Tibial artery (tissue), 4 donors: ENCODE data around the gene MBOAT2.

ENCODE experiments used
- DNase-seq, 2 donors: peaks; one replicate each; pipeline ENCODE4 v3.0.0-alpha.2; 2019
- H3K27ac ChIP-seq, 2 donors: fragments of 200-600 bp; sonication (generic) in 1 of 2; 1 replicate in 1 of 2; 2 replicates in 1 of 2; pipeline ENCODE4 v1.5.1; 2018 to 2019; ENCODE audit warnings: mild to moderate bottlenecking in 1 of 2
- H3K27me3 ChIP-seq, 2 donors: fragments of 200-600 bp; sonication (generic) in 1 of 2; one replicate each; pipeline versions ENCODE4 v1.5.1 to v1.6.0; 2016 to 2019
- H3K36me3 ChIP-seq, 3 donors: fragments of 200-600 bp; sonication (generic) in 2 of 3; one replicate each; pipeline ENCODE4 v1.5.1; 2016 to 2019; ENCODE audit warnings: mild to moderate bottlenecking in 2 of 3
- H3K4me1 ChIP-seq, 4 donors: fragments of 200-600 bp; sonication (generic) in 2 of 4; 1 replicate in 3 of 4; 2 replicates in 1 of 4; pipeline ENCODE4 v1.5.1; 2016 to 2019
- H3K4me3 ChIP-seq, 2 donors: fragments of 200-600 bp; sonication (generic) in 1 of 2; 1 replicate in 1 of 2; 2 replicates in 1 of 2; pipeline ENCODE4 v1.5.1; 2018 to 2019; ENCODE audit warnings: mild to moderate bottlenecking in 2 of 2
- H3K9me3 ChIP-seq, 3 donors: fragments of 200-600 bp; sonication (generic) in 1 of 3; one replicate each; pipeline ENCODE4 v1.5.1; 2016 to 2019
- CTCF ChIP-seq, 2 experiments: fragments of 200-600 bp in 1 of 2; fragments of 450-650 bp in 1 of 2; IDR thresholded peaks; one replicate each; pipeline ENCODE4 v1.5.1; 2017 to 2019; ENCODE audit warnings: antibody characterized with exemption in 2 of 2, mild to moderate bottlenecking in 1 of 2, moderate library complexity in 1 of 2
- intact Hi-C: fragments of 100-400 bp; cut with DNase I; formaldehyde crosslinking; loops from one replicate; pipeline ENCODE4 v1.15.0; 2023; ENCODE audit warnings: low total_unique reads

Gene MBOAT2

GRCh38 chr2:8929128-8929527 lies 74.4 kb downstream of the MBOAT2 start:
- no peaks in the 10 kb centered on the region for H3K4me1 ChIP-seq
- DNase-seq: no peak
- H3K4me3 ChIP-seq: no peak overlapping the region
- H3K27me3 ChIP-seq: no peaks in the 10 kb centered on the region
- no peaks in the 10 kb centered on the region for H3K9me3 ChIP-seq
- no peak for TF ChIP-seq CTCF (IDR thresholded peaks at IDR 0.05)
- intact Hi-C loops: no loop called here
- H3K27ac ChIP-seq: no peak overlapping the region
- H3K36me3 ChIP-seq: peaks cover 0 to 9% (median 4%) of the 10 kb centered on the region in 3 donors

GRCh38 chr2:8927510-8928455 lies 75.7 kb downstream of the MBOAT2 start:
- DNase-seq: no peak
- Histone ChIP-seq H3K36me3 (peaks cover 0 to 9% (median 4%) of the 10 kb centered on the region in 3 donors), H3K4me1 (no peaks in the 10 kb centered on the region), H3K27me3 (no peaks in the 10 kb centered on the region), H3K9me3 (no peaks in the 10 kb centered on the region), H3K27ac (no peak overlapping the region), H3K4me3 (no peak overlapping the region)
- TF ChIP-seq CTCF (IDR thresholded peaks at IDR 0.05): no peak
- intact Hi-C loops: no loop called here

GRCh38 chr2:8926356-8926755 lies 77.1 kb downstream of the MBOAT2 start:
- no peak for TF ChIP-seq CTCF (IDR thresholded peaks at IDR 0.05)
- DNase-seq: no peak
- H3K27ac ChIP-seq: no peak overlapping the region
- intact Hi-C loops: no loop called here
- peaks cover 0 to 9% (median 4%) of the 10 kb centered on the region in 3 donors for H3K36me3 ChIP-seq
- H3K9me3 ChIP-seq: no peaks in the 10 kb centered on the region
- H3K4me1 ChIP-seq: no peaks in the 10 kb centered on the region
- no peaks in the 10 kb centered on the region for H3K27me3 ChIP-seq
- no peak overlapping the region for H3K4me3 ChIP-seq

GRCh38 chr2:8925411-8925810 lies 78.1 kb downstream of the MBOAT2 start:
- Histone ChIP-seq H3K4me3 (no peak overlapping the region), H3K9me3 (no peaks in the 10 kb centered on the region), H3K36me3 (peaks cover 0 to 9% (median 4%) of the 10 kb centered on the region in 3 donors), H3K27me3 (no peaks in the 10 kb centered on the region), H3K4me1 (no peaks in the 10 kb centered on the region), H3K27ac (no peak overlapping the region)
- intact Hi-C loops: no loop called here
- TF ChIP-seq CTCF (IDR thresholded peaks at IDR 0.05): no peak
- DNase-seq: no peak

GRCh38 chr2:8923183-8923582 lies 80.3 kb downstream of the MBOAT2 start:
- DNase-seq: no peak
- no peak overlapping the region for H3K27ac ChIP-seq
- H3K4me1 ChIP-seq: no peaks in the 10 kb centered on the region
- H3K27me3 ChIP-seq: no peaks in the 10 kb centered on the region
- no peak overlapping the region for H3K4me3 ChIP-seq
- H3K36me3 ChIP-seq: peaks cover 0 to 8% (median 4%) of the 10 kb centered on the region in 3 donors
- intact Hi-C loops: no loop called here
- no peaks in the 10 kb centered on the region for H3K9me3 ChIP-seq
- TF ChIP-seq CTCF (IDR thresholded peaks at IDR 0.05): no peak
